Measurements from ENCODE around the gene DNAJB11.
A peak's percentile ranks its signal among the peaks of the same experiment; 100 is the strongest.
"Not testable (repeated sequence)": the region's sequence is repeated elsewhere in the genome, so short reads cannot be mapped to it uniquely, and the experiment has no call there.

DNAJB11 gene

DNA sequence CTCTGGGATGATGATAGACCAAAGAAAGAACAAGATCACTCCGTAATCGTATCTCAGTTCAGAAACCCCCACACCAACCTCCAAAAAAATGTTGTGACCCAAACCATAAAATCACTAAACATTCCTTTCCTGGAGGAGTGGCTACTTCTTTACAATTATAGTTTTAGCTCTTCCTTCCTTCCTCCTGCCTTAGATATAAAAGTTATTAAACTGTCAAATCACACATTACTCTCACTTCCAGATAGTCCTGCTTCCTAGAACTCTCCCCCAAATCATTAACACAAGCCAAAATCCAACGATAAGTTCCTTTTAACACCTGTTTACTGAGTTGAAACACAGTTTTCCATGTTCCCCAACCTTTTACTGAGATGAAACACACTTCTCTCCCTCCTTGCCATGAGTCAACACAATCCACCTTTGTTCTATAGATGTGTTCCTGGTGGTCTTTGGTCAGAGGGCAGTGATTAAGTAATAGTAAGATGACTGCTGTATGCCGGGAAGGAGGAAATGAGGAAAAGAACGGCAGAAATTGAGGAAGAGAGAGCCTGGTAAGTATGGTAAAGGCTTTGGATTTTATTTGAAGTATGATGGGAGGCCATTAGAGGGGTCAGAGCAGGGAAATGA, 18.0 kb upstream of the DNAJB11 start:
- DNase-seq, result no peak

DNA sequence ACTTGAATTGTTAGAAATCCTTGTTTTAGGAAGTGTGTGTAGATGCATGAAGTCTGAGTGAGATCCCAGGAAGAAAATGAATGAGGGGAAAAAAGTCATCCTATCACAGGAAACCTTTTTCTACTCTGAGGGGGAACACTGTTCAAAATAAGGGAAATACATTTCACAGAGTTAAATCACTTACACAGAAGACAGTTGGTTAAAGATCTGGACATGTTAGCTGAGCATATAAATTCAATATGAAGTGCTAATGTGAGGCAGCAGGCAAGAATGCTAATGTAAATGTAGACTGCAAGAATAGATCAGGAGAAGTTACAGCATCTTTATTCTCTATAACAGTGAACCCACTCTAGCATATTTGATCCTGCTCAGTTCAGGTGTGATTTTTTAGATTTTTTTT, 5.9 kb upstream of the DNAJB11 start:
- DNase-seq, result no peak

DNA sequence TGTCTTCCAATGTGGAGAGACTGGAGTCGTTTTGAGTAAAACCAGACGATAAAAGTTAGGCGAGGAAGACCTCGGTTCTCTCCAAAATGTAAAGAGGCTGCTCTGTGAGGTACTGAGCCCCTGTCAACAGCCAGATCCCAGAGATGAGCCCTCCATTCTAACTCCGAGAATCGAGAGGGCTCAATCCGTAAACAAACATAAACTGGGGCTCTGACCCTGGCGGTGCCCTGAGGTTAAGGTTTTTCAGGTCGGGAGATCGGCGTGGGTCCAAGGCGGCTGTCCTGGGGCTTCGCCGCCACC, 3.8 kb upstream of the DNAJB11 start:
- peak; percentile 65 for DNase-seq

DNA sequence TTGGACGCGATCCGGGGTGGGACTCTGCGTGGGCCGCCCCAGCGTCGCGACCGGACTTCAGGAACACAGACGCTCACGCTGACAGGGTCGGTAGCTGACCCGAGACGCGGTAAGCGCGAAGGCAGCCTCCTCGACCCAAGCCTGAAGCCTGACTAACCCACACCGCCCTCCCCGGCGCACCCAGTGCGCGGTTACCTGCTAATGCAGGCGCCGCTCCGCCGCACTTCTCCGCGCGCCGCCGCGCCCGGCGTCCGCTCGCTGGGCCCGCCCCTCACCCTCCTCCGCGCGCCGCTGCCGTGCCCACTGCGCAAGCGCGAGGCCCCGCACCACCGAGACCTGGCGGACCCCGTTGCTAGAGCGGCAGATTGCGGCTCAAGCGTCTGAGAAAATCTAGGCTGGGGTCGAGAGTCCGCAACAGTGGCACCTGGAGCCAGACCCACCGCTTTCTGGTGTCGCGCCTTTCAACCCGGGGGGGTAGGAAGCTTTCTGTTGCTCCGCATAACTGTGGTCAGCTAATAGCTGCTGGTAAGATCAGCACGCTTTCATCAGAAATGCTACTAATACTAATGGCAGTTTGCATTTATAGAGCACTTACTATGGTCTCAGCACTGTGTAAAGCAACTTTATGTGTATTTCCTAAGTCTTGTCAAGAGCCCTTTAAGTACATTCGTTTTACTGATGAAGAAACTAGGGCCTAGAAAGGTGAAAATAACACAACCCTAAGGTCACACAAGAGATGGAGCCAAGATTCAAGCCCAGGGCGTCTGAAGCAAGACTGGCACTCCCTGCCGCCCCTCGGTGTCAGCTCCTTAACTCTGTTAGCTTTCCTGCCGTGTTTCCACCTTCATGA, 3.2 kb upstream of the DNAJB11 start, which contains the start of gene TBCCD1:
Gene TBCCD1, minus strand, starts transcription at position 268 of the 850 bp plus-strand sequence. CDS start 3,010 bp downstream, outside the sequence.
- DNase-seq, result peak; percentile 93

DNA sequence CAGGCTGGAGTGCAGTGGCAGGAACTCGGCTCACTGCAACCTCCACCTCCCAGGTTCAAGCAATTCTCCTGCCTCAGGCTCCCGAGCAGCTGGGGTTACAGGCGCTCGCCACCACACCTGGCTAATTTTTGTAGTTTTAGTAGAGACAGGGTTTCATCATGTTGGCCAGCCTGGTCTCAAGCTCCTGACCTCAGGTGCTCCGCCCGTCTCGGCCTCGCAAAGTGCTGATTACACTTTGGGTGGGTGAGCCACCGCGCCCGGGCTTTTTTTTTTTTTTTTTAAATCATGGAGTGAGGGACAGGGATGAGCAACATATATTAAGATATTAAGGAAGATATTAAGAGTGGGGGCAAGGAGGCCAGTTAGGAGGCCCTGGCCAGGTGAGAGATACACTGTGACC, 1.2 kb upstream of the DNAJB11 start:
- DNase-seq, result peak; percentile 32

DNA sequence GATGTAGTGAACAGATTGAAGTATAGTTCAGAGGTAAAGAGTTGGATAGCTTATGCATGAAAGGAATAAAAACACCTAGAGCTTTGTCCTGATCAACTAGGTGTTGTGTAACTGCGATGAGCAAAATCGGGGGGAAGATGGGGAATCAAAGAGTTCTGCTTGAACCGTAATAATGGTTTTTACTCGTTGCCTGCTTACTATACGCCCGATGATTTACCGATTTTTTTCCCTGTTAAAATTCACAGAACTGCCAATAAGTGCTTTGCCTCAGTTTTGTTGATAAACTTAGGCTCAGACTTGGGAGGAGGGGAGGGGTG, 783 bp upstream of the DNAJB11 start:
- peak; percentile 32 for DNase-seq

DNA sequence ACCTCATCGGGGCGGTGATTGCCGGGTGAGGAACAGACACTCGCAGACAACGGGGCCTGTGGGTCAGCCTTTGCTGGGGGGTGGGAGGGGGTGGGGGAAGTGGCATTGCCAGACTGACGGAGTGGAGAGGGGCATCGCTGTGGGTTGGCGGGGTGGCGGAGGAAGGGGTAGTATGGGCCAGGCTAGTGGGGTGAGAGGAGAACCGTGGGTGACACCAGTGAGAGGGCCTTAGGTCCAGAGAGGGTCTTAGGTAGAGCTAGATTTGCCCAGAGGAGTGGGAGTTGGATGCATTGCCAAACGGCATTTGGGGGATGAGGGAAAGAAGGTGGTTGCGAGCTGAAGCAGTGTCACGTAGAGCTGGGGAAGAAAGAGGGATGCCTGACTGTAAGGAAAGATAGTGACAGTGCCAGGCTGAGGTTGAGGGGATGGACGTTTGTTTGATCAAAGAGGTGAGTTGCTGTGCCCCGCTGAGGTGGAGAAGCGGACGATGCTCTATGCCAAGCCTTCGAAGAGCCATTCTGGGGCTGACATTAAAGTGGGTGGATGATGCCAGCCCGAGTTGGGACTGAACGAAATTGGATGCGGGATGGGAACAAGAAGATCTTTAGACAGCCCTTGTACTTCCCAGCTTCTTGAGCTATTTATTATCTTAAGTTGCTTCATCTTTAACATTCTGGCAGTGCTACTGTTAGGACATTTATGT, 572 bp downstream of the DNAJB11 start:
- peak; percentile 20 for DNase-seq

DNA sequence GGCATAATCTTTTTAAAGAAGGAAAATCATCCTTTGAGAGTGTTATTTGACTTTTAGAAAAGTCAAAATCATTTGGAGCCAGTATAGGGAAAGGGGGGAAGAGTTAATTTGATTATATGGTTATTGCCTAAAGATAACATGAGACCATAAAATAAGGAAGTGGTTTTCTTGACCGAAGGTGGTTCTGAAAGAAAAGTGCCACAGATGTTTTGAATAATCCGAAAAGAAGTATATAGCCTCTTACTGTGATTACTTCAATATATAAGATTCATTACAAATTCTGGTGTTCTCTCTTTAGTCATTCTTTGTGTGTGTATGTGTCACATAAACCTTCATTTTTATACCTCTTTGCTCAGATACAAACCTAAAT, 1.1 kb downstream of the DNAJB11 start:
- DNase-seq, result no peak

DNA sequence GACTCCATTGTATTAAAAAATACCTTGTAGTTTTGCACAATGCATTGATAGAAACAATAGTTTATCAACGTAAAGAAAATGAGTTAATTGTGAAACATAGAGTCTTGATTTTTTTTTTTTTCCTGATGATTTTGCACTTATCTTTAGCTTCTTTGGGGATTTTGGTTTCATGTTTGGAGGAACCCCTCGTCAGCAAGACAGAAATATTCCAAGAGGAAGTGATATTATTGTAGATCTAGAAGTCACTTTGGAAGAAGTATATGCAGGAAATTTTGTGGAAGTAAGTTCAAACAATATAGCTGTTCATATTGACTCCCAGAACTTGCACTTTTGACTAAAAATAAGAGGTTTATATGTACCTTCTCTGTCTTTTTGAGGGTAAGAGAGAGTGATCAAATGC, 7.0 kb downstream of the DNAJB11 start:
- no peak for DNase-seq

DNA sequence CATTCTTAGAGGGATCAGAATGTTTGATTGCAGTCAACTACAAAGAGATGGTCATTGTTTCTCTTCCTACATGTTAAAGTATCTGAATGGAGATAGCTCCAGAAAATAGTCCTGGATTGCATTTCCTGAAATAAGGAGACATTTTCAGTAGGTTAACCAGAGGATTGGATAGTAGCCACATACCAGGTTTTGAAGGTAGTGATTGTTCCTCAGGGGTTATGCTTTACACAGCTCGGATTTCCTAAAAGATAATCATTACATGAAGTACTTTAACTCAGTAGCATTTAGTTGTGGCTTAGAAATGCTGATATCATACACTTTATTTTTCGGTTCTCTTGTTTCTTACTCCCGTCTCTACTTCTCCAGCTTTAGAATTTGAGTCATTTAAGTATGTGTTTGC, 10.3 kb downstream of the DNAJB11 start:
- DNase-seq, result no peak

DNA sequence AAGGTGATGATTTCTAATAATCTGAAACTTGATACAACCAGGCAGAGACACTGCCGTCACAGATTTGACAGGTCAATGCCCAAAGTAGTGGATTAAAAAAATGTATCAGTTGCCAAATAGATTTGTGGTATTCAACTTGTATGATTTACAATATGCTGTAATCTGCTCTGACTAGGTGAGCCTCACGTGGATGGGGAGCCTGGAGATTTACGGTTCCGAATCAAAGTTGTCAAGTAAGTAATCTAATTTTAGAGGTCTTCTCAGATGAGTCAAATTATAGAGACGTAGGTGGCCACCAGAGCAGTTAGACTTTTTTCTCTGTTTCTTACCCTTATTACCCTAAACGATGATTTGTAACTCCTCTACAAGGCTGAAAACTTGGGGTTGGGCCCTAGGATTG, 12.0 kb downstream of the DNAJB11 start:
- DNase-seq, result no peak

DNA sequence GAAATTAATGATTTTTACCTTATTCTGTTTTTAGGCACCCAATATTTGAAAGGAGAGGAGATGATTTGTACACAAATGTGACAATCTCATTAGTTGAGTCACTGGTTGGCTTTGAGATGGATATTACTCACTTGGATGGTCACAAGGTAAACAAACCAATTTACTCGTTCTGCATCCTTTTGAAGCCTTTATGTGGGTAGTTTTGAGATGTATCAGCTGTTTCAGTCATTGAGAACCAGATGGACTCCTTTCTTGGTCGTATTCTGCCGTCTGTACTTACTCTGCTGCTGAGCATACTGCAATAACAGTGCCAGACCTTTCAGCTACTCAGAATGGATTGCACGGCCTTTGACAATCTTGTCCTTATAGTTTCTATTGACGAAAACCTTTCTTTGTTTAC, 13.3 kb downstream of the DNAJB11 start:
- no peak for DNase-seq

DNA sequence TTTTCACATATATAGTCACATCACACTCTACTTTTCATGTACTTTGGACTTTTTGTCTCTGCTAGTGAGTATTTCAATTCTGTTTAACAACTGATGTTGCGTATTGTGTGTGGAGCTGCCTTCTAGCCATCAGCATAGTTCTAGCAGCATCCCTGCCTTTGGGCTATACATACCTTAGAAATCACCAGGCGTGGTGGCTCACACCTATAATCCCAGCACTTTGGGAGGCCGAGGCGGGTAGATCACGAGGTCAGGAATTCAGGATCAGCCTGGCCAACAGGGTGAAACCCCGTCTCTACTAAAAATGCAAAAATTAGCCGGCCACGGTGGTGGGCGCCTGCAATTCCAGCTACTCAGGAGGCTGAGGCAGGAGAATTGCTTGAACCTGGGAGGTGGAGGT, 15.7 kb downstream of the DNAJB11 start:
- not testable (repeated sequence) for DNase-seq

DNA sequence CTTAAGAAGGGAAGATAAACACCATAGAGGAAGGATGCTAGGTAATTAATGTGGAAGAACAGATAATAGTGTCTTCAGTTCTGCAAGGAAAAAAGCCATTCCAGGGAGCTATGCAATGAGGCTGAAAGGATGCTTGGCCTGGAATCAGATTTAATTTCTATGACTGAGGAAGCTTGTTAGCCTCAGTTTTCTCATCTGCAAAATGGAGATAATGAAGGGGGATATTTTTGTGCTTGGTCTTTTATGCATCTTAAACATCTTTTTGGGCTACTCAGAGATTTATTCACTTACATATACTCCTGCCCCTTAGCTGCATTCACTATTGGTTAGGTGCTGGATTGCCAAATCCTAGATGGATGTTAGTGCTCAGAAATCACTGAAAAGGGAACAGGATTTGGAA, 16.7 kb downstream of the DNAJB11 start:
- DNase-seq, result no peak

DNA sequence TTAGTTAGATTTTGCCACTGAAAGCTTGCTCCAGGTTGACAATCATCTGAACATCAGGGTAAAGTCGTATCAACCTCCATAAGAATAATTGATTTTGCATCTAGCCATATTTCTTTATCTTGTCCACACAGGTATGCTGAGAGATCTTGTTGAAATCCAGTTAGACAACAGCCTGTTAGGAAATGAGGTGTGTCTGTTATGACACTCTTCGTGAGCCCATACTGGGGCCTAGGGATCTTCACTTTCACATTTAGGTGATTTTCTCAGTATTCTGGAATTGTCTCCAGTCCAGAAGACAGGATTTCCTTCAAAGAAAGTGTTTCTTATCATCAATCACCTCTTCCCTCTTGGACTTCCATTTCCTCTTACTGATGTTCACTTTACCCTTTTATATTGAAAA, 18.1 kb downstream of the DNAJB11 start:
- no peak for DNase-seq

DNA sequence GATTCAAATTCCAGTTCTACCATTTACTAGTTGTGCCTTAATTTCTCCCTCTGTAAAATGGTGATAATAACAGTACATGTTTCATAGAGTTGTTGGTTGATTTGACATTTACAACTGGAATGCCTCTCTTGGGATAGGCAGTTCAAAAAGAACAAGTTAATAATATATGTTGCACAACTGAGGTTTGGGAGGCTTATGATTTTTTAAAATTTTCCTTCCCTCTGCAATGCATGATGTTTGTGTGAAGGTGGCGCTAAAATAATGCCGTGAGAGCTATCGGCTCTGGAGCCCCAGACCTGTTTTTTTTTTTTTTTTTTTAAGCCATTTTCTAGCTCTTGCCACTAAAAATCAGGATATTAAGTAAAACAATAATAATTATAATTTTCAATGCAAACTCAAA, 18.6 kb downstream of the DNAJB11 start:
- no peak for DNase-seq

DNA sequence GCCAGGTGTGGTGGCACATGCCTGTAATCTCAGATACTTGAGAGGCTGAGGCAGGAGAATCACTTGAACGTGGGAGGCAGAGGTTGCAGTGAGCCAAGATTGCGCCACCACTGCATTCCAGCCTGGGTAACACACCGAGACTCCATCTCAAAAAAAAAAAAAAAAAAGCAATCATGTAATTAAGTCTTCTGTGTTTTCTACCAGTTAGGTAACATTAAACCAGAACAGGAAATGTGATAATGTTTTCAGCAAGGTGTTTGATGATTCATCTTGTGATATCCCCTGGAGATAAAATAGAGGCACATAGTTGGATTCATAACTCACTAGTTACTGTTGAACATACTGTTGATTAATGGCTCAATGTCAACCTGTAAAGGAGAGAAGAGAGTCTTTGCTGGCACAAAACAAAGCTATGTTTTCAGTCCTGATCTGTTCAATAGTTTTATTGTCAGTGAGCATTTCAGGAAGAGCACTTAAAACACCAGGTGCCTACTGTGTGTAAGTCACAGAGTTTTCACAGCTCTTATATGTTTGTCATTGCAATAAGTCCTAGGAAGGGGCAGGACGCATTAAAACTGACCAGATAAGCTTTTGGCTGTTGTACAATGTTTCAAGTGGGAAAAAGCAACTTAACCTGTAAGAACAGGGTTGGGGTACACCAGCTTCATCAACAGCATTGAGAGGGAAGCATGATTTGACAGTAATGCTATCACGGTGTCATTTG, 19.5 kb downstream of the DNAJB11 start:
- peak; percentile 54 for DNase-seq

DNA sequence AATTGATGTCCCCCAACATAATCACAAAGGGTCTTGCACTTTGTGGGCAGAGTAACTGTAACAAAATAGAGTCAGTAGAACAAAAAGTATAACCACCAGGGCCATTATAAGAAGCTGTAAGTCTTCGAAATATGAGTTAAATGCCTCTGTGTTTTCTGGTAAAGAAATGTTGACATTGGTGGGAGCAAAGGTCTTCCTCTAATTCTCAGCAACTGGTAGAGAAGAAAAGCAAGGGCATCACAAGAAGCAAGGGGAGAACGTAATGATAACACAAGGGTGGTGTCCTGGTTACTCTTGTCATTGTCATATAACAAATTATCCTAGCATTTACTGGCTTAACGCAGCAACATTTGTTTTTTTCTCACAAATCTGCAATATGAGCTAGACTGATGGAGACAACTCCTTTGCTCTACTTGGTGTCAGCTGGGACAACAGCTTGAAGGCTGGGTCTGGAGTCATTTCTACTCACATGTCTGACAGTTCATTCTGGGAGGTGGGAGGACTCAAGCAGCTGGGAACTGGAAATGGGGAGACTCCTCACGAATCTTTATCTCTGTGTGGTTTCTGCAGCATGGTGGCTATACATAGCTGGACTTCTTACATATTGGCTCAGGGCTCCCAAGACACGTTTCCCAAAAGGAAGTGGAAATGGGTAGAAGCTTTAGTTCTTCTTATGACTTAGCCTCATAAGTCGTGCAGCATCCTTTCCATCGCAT, 20.2 kb downstream of the DNAJB11 start:
- no peak for DNase-seq

DNA sequence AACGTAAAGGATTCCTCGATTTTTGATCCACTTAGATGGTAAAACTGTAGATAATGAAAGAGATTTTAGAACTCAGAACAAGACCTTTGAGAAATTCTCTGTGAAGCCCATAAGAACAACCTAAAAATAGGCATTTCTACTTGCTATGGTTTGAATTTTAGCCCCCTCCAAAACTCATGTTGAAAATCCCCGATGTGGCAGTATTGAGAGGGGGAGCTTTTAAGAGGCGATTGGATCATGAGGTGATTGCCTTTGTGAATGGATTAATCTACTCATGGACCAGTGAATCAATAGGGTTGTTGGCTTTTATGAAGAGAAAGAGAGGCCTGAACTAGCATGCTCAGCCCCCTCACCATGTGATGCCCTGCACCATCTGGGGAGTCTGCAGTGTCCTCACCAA, 22.2 kb downstream of the DNAJB11 start:
- DNase-seq, result no peak

DNA sequence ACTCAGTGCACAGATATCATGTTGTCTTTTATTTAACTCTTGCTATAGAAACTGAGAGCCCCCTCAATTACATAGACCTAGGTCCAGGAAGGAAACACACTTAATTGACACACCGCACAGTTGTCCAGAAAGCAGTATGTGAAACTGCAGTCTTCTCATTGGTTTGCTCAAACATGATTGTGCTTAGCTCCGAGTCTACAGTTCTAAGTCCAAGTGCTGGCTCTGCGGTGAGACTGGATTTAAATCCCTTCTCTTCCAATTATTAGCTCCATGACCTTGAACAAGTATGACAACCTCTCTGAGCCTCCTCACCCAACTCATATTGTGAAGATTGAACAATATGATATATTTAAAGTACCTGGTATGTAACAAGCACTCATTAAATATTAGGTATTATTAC, 23.3 kb downstream of the DNAJB11 start:
- DNase-seq, result no peak

DNA sequence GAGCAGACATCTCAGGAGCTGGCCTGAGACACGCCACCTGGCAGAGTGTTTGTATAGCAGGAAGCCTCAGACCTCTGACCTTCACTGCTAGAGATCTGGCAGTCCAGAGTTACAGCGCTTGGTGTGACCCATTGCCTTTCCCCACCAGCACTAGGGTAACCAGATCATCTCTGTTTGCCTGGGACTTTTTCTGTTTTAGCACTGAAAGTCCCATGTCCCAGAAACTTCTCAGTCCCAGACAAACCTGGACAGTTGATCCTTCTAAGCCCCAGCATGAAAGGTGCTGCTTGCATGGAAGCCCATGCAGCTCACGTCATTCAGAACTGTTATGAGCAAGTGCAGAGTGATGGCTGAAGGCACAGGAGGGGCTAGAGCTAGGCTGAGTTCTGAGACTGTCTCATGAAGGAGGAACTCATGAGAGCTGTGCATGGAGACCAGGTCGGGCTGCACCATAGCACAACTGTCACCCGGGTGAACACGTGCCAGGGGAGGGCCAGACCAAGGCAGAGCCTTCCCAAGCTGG, 24.1 kb downstream of the DNAJB11 start:
- no peak for DNase-seq

DNA sequence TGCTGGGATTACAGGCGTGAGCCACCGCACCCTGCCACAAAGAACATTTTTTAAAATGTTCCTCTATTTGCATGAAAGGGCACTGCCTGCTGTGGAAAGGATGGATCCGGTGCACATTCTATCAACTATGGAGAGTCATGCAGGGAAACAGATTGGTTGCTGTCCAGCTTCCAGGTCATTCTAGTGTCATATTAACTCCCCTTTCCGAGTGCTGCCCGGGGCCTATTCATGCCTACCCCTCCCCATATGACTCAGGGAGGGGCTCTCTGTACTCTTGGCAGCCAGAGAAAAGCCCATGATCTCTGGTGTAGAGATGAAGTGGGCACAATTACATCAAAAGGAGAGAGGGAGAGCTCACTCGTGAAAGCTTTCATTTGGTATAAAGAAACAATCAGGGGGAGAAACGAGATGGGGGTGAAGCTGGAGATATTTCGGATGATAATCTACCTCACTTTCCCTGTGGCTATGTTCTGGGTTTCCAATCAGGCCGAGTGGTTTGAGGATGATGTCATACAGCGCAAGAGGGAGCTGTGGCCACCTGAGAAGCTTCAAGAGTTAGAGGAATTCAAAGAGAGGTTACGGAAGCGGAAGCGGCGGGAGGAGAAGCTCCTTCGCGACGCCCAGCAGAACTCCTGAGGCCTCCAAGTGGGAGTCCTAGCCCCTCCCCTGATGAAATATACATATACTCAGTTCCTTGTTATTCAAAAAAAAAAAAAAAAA, 26.2 kb downstream of the DNAJB11 start:
- peak; percentile 34 for DNase-seq

Data from NCI-H69 (cell line).